MM.1S (cell line): ENCODE results near the gene AQP2.

Experiments used
- EZH2 ChIP-seq: fragments of 300-600 bp; sonication (generic); optimal IDR thresholded peaks from 2 replicates; pipeline ENCODE3; 2017; ENCODE audit warnings: low read depth, mild to moderate bottlenecking, antibody characterized with exemption, low read length, mixed read lengths
- TF ChIP-seq, protein P1 (sequence below): fragments of 300-600 bp; sonication (generic); IDR thresholded peaks from 2 replicates; pipeline ENCODE4 v1.5.1; 2016; ENCODE audit warnings: antibody characterized with exemption, low read length, mixed read lengths

DNA sequence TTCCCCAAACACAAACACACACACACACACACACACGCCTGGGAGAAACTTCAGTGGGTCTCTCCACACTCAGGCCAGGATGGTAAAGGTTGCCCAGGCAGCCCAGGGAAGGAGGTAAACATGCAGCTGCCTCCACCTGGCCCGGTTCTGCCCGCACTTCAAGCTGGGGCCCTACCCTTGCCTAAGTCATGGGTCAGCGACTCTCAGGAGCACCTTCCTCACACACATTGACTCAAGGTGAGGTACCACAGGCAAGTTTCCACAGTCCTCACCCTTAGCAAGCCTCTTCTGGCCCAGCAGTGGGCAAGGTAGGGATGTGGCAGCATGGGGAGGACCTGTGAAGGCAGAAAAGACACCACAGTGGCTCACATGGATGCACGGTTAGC is 32.8 kb upstream of the AQP2 start:
- TF ChIP-seq EZH2, result no peak
- TF ChIP-seq, protein P1, sequence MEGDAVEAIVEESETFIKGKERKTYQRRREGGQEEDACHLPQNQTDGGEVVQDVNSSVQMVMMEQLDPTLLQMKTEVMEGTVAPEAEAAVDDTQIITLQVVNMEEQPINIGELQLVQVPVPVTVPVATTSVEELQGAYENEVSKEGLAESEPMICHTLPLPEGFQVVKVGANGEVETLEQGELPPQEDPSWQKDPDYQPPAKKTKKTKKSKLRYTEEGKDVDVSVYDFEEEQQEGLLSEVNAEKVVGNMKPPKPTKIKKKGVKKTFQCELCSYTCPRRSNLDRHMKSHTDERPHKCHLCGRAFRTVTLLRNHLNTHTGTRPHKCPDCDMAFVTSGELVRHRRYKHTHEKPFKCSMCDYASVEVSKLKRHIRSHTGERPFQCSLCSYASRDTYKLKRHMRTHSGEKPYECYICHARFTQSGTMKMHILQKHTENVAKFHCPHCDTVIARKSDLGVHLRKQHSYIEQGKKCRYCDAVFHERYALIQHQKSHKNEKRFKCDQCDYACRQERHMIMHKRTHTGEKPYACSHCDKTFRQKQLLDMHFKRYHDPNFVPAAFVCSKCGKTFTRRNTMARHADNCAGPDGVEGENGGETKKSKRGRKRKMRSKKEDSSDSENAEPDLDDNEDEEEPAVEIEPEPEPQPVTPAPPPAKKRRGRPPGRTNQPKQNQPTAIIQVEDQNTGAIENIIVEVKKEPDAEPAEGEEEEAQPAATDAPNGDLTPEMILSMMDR, result no peak
